Endothelial cell (in vitro differentiated cells): Measurements from ENCODE around the gene BAZ1B. TPM values are rescaled to one million over a fixed set of nuclear protein-coding genes. Genes with fewer than 3 reads are reported as not detected.

Source experiments
- DNase-seq: peaks from one replicate; pipeline ENCODE4 v3.0.0; 2021; ENCODE audit warnings: low spot score
- H3K27ac Mint-ChIP-seq: one replicate; pipeline ENCODE4 v1.8.0; 2021; ENCODE audit warnings: mixed read lengths, inconsistent platforms; ENCODE audit not compliant: unreplicated experiment
- H3K27me3 Mint-ChIP-seq: one replicate; pipeline ENCODE4 v1.8.0; 2021; ENCODE audit warnings: mild to moderate bottlenecking, moderate library complexity, mixed read lengths, inconsistent platforms; ENCODE audit not compliant: unreplicated experiment
- H3K36me3 Mint-ChIP-seq: one replicate; pipeline ENCODE4 v1.8.0; 2021; ENCODE audit warnings: mild to moderate bottlenecking, low read depth, mixed read lengths, inconsistent platforms; ENCODE audit not compliant: unreplicated experiment
- H3K4me1 Mint-ChIP-seq: one replicate; pipeline ENCODE4 v1.8.0; 2021; ENCODE audit warnings: mild to moderate bottlenecking, mixed read lengths, inconsistent platforms; ENCODE audit not compliant: unreplicated experiment
- H3K4me3 Mint-ChIP-seq: one replicate; pipeline ENCODE4 v1.8.0; 2021; ENCODE audit warnings: mild to moderate bottlenecking, mixed read lengths, inconsistent platforms; ENCODE audit not compliant: unreplicated experiment
- H3K9me3 Mint-ChIP-seq: one replicate; pipeline ENCODE4 v1.8.0; 2021; ENCODE audit warnings: mixed read lengths, inconsistent platforms; ENCODE audit not compliant: unreplicated experiment
- total RNA-seq: library from RNA; stranded (reverse); fragmentation: NEBNext Ultra II Directional; extraction: Animal tissue kit (Norgen Biotek cat#: 25700); gene quantifications from one replicate; pipeline ENCODE4 v1.2.1, GENCODE V29; 2021; ENCODE audit not compliant: unreplicated experiment
- TF ChIP-seq, protein P1 (sequence below): fragments of 200-600 bp; sonication (generic); IDR thresholded peaks from one replicate; pipeline ENCODE4 v1.5.0; 2021; ENCODE audit warnings: antibody characterized with exemption; ENCODE audit not compliant: unreplicated experiment

BAZ1B gene
- total RNA-seq, 1 donor from 2014 or later, result 56.5 TPM

DNA sequence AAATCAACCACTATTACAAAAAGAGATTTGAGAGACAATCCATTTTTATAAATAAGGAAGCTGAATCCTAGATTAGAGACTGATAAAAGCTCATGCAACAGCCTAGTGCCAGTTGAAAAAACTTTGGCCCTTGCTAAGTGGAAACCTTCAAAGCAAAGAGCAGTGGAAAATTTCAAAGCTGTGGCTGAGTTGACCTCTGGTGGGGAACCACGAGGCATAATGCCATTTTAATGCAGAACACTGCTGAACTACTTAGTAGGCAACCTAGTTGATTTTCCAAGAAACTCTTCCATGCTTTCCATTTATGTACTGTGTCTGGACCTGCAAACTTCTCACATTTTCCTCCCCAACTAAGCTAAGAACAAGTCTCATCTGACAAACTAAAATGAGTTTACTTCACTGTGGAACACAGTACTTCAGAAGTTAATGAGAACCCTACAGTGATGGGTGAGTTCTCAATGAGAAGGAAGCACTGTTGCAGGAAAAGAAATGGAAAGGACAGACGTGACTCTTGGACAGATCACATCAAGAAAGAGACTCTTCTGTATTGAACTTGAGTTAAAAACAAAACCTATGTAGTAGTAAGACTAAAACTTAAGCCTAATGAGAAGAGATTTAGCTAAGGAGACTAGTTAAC lies 69.0 kb downstream of the BAZ1B start:
- no peak overlapping the region for H3K4me3 Mint-ChIP-seq
- no peaks in the 10 kb centered on the region for H3K4me1 Mint-ChIP-seq
- H3K9me3 Mint-ChIP-seq, result no peaks in the 10 kb centered on the region
- peaks cover 43% of the 10 kb centered on the region for H3K36me3 Mint-ChIP-seq
- TF ChIP-seq, protein P1, sequence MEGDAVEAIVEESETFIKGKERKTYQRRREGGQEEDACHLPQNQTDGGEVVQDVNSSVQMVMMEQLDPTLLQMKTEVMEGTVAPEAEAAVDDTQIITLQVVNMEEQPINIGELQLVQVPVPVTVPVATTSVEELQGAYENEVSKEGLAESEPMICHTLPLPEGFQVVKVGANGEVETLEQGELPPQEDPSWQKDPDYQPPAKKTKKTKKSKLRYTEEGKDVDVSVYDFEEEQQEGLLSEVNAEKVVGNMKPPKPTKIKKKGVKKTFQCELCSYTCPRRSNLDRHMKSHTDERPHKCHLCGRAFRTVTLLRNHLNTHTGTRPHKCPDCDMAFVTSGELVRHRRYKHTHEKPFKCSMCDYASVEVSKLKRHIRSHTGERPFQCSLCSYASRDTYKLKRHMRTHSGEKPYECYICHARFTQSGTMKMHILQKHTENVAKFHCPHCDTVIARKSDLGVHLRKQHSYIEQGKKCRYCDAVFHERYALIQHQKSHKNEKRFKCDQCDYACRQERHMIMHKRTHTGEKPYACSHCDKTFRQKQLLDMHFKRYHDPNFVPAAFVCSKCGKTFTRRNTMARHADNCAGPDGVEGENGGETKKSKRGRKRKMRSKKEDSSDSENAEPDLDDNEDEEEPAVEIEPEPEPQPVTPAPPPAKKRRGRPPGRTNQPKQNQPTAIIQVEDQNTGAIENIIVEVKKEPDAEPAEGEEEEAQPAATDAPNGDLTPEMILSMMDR, result no peak
- no peak for DNase-seq
- H3K27ac Mint-ChIP-seq, result no peak overlapping the region
- H3K27me3 Mint-ChIP-seq, result peaks cover 4% of the 10 kb centered on the region

DNA sequence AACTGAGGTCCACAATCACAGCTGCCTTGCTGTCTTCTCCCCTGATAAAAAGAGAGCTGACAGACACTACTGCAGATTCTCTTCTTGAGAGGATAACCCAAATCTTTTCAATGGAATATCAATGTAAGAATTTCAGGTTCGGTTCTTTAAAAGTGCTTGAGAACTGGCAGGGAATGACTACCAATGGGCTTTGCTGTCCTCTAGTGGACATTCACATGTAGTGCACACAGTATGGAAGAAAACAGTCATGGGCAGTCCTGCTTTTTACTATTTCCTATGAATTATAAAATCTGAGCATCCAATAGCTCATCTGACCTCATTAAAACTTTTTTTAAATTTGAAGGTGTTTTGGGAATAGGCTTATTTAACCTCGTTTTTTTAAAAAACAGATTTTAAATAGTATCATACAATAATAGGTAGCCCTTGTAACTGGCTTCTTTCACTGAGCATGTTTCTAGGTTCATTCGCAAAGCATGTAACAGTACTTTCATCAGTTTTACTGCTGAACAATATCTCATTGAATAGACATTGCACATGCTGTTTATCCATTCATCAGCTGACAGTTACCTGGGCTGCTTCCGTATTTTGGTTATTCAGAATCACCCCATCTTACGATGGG lies 70.2 kb downstream of the BAZ1B start:
- Mint-ChIP-seq H3K27me3 (peaks cover 4% of the 10 kb centered on the region), H3K4me3 (no peak overlapping the region), H3K27ac (no peak overlapping the region), H3K9me3 (no peaks in the 10 kb centered on the region), H3K36me3 (peaks cover 40% of the 10 kb centered on the region), H3K4me1 (no peaks in the 10 kb centered on the region)
- no peak for DNase-seq
- TF ChIP-seq, protein P1, result peak; percentile 93

DNA sequence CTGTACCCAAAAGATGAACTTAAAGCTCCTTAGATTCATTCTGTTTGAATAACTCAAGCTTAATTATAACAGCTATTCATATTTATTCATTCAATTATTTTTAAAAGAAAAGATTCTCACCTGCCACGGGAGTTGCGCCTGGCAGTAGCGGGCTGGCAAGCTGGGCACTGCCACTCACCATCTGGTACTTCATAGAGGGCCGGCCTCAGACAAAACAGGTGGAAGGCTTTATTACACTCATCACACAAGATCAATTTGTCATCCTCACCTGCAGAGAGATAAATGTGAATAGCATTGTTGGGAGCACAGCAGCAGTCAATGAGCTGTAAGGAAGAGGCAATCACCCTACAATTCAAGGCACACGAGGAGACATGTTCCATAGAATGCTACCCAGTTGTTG lies 72.7 kb downstream of the BAZ1B start:
- Mint-ChIP-seq H3K4me3 (no peak overlapping the region), H3K36me3 (peaks cover 51% of the 10 kb centered on the region), H3K9me3 (no peaks in the 10 kb centered on the region), H3K4me1 (no peaks in the 10 kb centered on the region), H3K27ac (no peak overlapping the region), H3K27me3 (peaks cover 2% of the 10 kb centered on the region)
- TF ChIP-seq, protein P1, result no peak
- no peak for DNase-seq

DNA sequence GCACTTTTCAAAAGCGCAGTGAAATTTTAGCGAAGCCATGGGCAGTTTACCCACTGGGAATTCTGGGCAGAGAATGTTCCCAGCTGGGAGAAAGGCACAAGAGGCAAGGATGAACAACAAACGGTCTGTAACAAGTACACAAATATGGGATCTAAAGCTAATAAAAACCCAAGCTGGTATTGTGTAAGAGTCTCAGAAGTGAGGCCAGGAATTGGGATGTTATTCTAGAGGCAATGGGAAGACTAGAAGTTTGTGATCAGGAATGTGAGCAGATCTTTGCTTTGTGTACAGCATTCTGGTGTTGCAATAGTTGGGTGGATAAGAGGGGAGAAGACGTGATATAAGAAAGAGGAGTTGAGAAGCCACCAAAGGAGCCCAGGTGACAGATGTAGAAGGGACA lies 73.5 kb downstream of the BAZ1B start:
- TF ChIP-seq, protein P1, result no peak
- no peak for DNase-seq
- no peak overlapping the region for H3K27ac Mint-ChIP-seq
- H3K4me1 Mint-ChIP-seq, result no peaks in the 10 kb centered on the region
- peak overlapping the region; percentile 0 for H3K4me3 Mint-ChIP-seq
- H3K36me3 Mint-ChIP-seq, result peaks cover 52% of the 10 kb centered on the region
- no peaks in the 10 kb centered on the region for H3K9me3 Mint-ChIP-seq
- peaks cover 3% of the 10 kb centered on the region for H3K27me3 Mint-ChIP-seq

DNA sequence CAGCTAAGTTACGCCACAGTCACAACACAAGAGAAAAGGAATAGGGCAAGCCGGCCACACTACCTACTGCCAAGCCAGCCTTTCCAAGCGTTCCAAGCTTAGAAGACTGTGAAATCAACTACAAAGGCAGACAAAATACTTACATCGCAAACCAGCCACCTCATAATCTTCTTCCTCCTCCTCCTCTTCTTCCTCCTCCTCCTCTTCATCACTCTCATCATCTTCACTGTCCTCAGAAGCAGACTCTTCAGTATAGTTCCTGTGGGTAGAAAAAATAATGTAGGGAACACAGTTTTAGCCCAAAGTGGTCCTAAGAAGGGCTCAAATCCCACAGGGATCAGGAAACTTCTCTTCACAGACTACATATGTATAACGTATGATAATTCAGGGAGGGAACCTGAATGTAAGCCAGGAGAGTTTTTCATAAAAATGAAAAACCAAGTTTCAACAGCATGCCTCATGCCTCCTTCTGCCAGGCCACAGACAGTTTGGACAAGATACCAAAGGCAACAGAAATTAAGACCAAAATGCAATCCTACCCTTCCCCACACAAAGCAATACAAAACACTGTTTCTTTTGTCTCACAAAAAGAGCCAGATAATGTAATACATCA lies 74.9 kb downstream of the BAZ1B start:
- DNase-seq, result no peak
- peaks cover 5% of the 10 kb centered on the region for H3K4me1 Mint-ChIP-seq
- TF ChIP-seq, protein P1, result no peak
- peaks cover 6% of the 10 kb centered on the region for H3K27me3 Mint-ChIP-seq
- no peak overlapping the region for H3K4me3 Mint-ChIP-seq
- H3K9me3 Mint-ChIP-seq, result no peaks in the 10 kb centered on the region
- peaks cover 59% of the 10 kb centered on the region for H3K36me3 Mint-ChIP-seq
- H3K27ac Mint-ChIP-seq, result no peak overlapping the region
